GM23248 (cell line): ENCODE data around the gene PAFAH1B1. TPM values are rescaled to one million over a fixed set of nuclear protein-coding genes. Genes with fewer than 3 reads are reported as not detected.

ENCODE experiments used
- DNase-seq: peaks from one replicate; pipeline ENCODE4 v3.0.0-alpha.2; 2015
- H2AFZ ChIP-seq: fragments of 200-600 bp; sonication (generic); 2 replicates; pipeline ENCODE4 v1.6.1; 2016; ENCODE audit warnings: antibody characterized with exemption
- H3F3A ChIP-seq: fragments of 200-600 bp; sonication (generic); 2 replicates; pipeline ENCODE4 v1.6.1; 2016; ENCODE audit warnings: mild to moderate bottlenecking, antibody characterized with exemption, mixed run types; ENCODE audit not compliant: insufficient read depth
- H3K27ac ChIP-seq: fragments of 200-600 bp; sonication (generic); 2 replicates; pipeline ENCODE4 v1.5.1; 2016; ENCODE audit warnings: mild to moderate bottlenecking
- H3K27me3 ChIP-seq: fragments of 200-600 bp; sonication (generic); replicated peaks from 2 replicates; pipeline ENCODE4 v1.6.1; 2016; ENCODE audit warnings: mild to moderate bottlenecking; ENCODE audit not compliant: insufficient read depth
- H3K36me3 ChIP-seq: fragments of 200-600 bp; sonication (generic); 2 replicates; pipeline ENCODE4 v1.6.1; 2016; ENCODE audit warnings: low read depth, mild to moderate bottlenecking
- H3K4me1 ChIP-seq: fragments of 200-600 bp; sonication (generic); 2 replicates; pipeline ENCODE4 v1.6.1; 2016; ENCODE audit warnings: mild to moderate bottlenecking; ENCODE audit not compliant: insufficient read depth
- H3K4me2 ChIP-seq: fragments of 200-600 bp; sonication (generic); one replicate; pipeline ENCODE4 v1.6.1; 2016; ENCODE audit warnings: mild to moderate bottlenecking; ENCODE audit not compliant: unreplicated experiment
- H3K4me3 ChIP-seq: fragments of 200-600 bp; sonication (generic); 2 replicates; pipeline ENCODE4 v1.5.1; 2016; ENCODE audit warnings: mild to moderate bottlenecking
- H3K79me2 ChIP-seq: fragments of 200-600 bp; sonication (generic); 2 replicates; pipeline ENCODE4 v1.6.1; 2016; ENCODE audit warnings: mild to moderate bottlenecking; ENCODE audit not compliant: insufficient read depth
- H3K9ac ChIP-seq: fragments of 200-600 bp; sonication (generic); 2 replicates; pipeline ENCODE4 v1.6.1; 2016; ENCODE audit warnings: mild to moderate bottlenecking
- H3K9me2 ChIP-seq: fragments of 200-600 bp; sonication (generic); 2 replicates; pipeline ENCODE4 v1.6.1; 2016; ENCODE audit warnings: mixed run types, mild to moderate bottlenecking, moderate library complexity; ENCODE audit not compliant: insufficient read depth
- H3K9me3 ChIP-seq: fragments of 200-600 bp; sonication (generic); one replicate; pipeline ENCODE4 v1.6.1; 2017; ENCODE audit warnings: low read depth
- H4K20me1 ChIP-seq: fragments of 200-600 bp; sonication (generic); 2 replicates; pipeline ENCODE4 v1.6.0; 2016; ENCODE audit not compliant: insufficient read depth
- EZH2 ChIP-seq: fragments of 200-600 bp; sonication (generic); IDR thresholded peaks from 2 replicates; pipeline ENCODE4 v1.6.1; 2018; ENCODE audit warnings: antibody characterized with exemption, mild to moderate bottlenecking; ENCODE audit not compliant: insufficient read depth, poor library complexity, severe bottlenecking
- EZH2phosphoT487 ChIP-seq: fragments of 200-600 bp; sonication (generic); IDR thresholded peaks from 2 replicates; pipeline ENCODE4 v1.6.1; 2018; ENCODE audit warnings: antibody characterized with exemption, moderate library complexity, mild to moderate bottlenecking, low read depth; ENCODE audit not compliant: insufficient read depth
- WGBS, 2 experiments: methylation state at CpG; one replicate each; pipeline ENCODE4 v1.1.6; 2015 to 2017; ENCODE audit warnings: low lambda C conversion rate in 2 of 2, low coverage in 1 of 2; ENCODE audit errors: missing lambda C conversion rate in 2 of 2; 5-methylcytosine and 5-hydroxymethylcytosine counted together
- in situ Hi-C: fragments of 300-500 bp; cut with MboI; formaldehyde crosslinking; loops from 2 replicates; pipeline ENCODE4 v1.15.0; 2020
- polyA plus RNA-seq: library from polyadenylated mRNA; unstranded; fragments of >200 nt; fragmentation: Nextera tagmentation; extraction: Ambion mirVana; gene quantifications from 2 replicates; pipeline ENCODE4 v1.2.1, GENCODE V29; 2016
- total RNA-seq: library from RNA; depleted of rRNA; stranded (reverse); fragments of >200 nt; shearing (Covaris generic); gene quantifications from 2 replicates; pipeline ENCODE4 v1.2.3, GENCODE V29; 2014

Gene PAFAH1B1
- total and polyA plus RNA-seq, 2 experiments from 2014 or later, result 32.5 to 88.7 TPM

DNA sequence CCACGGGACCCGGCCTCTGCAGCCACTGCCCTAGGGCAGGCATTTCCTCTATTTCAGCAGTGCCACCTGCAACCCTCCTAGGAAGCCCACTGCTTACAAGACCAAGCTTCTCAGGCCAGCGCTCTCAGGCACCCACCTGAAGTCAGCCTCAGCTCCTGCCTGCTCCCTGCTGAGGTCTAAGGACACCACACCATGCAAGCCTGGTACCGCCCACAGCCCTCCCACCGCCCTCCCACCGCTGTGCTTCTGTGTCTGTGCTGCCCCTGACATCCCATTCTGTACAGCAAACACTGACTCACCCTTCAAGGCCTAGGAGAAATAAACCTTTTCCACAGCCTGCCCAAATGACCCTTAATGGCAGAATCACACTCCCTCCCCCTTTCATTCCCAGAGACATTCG, 111.8 kb downstream of the PAFAH1B1 start:
- Histone ChIP-seq H3K4me2 (no peak overlapping the region), H3F3A (no peaks in the 10 kb centered on the region), H2AFZ (no peak overlapping the region), H4K20me1 (no peaks in the 10 kb centered on the region), H3K9me2 (no peaks in the 10 kb centered on the region), H3K4me3 (no peak overlapping the region), H3K27ac (no peak overlapping the region), H3K4me1 (peaks cover 11% of the 10 kb centered on the region), H3K9me3 (no peaks in the 10 kb centered on the region), H3K27me3 (no peaks in the 10 kb centered on the region), H3K36me3 (no peaks in the 10 kb centered on the region), H3K79me2 (peaks cover 59% of the 10 kb centered on the region), H3K9ac (no peak overlapping the region)
- no peak for TF ChIP-seq EZH2
- no peak for TF ChIP-seq EZH2phosphoT487
- DNase-seq, result peak; percentile 32
- WGBS, 2 experiments, result 92 to 93% methylated on average over 7 of the region's 7 CpGs
- in situ Hi-C loops, result no loop called here

DNA sequence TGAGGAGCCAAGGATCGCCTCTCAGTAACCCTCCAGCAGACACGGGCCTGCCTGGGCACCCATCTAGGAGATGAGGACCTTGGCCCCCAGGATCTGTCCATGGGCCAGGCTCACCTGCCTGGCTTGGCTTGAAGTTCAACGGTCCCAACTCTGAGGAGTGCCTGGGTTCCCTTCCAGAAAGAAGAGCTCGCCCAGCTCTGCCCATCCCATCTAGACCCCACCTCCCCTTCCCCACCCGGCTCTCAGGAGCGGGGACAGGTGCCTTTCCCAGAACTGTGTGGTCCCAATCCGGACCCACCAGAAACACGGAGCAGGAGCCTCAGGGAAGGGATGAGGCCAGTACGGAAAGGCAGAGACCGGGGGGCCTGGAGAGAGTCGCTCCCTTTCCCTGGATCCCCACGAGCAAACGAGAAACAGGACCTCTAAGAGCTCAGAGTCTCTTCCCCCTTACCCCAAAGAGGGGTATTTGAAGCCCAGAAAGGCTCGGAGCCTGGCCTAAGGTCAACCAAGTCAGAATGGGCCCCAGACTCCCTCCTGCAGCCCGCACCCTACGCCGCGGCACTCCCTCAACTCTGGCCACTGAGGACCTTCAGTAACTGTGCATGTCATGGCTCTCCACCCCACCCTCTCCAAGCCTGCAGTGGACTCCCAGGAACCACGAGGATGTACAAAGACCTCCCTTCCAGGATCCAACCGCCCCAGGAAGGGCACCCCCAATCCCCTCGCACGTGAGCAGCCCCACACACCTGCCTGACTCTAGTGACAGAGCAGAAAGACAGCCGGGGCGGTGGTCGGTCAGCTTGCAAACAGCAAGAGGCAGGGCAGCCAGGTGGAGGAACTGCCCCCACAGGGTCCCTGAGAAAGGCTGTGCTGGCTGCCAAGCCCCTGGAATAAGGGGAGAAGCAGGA, 112.7 kb downstream of the PAFAH1B1 start:
- no peaks in the 10 kb centered on the region for H3K36me3 ChIP-seq
- no peak overlapping the region for H3K4me2 ChIP-seq
- H3K9ac ChIP-seq, result no peak overlapping the region
- no peaks in the 10 kb centered on the region for H4K20me1 ChIP-seq
- 92 to 94% methylated on average over 21 to 25 of the region's 25 CpGs for WGBS, 2 experiments
- H3K9me3 ChIP-seq, result no peaks in the 10 kb centered on the region
- no peaks in the 10 kb centered on the region for H3K27me3 ChIP-seq
- no peak overlapping the region for H3K4me3 ChIP-seq
- no peaks in the 10 kb centered on the region for H3K9me2 ChIP-seq
- in situ Hi-C loops, result no loop called here
- DNase-seq, result no peak
- peaks cover 13% of the 10 kb centered on the region for H3K4me1 ChIP-seq
- peaks cover 68% of the 10 kb centered on the region for H3K79me2 ChIP-seq
- no peak for TF ChIP-seq EZH2phosphoT487
- no peak for TF ChIP-seq EZH2
- no peaks in the 10 kb centered on the region for H3F3A ChIP-seq
- no peak overlapping the region for H2AFZ ChIP-seq
- no peak overlapping the region for H3K27ac ChIP-seq

- H3K36me3 ChIP-seq, result no peaks in the 10 kb centered on the region
- TF ChIP-seq EZH2phosphoT487, result no peak
- no peak overlapping the region for H3K4me3 ChIP-seq
- no peaks in the 10 kb centered on the region for H3K9me2 ChIP-seq
- no peak overlapping the region for H3K9ac ChIP-seq
- H3K4me2 ChIP-seq, result no peak overlapping the region
- H3K27me3 ChIP-seq, result no peaks in the 10 kb centered on the region
- 77 to 81% methylated on average over 17 to 21 of the region's 21 CpGs for WGBS, 2 experiments
- H3K79me2 ChIP-seq, result peaks cover 69% of the 10 kb centered on the region
- no peaks in the 10 kb centered on the region for H4K20me1 ChIP-seq
- no peak for DNase-seq
- peaks cover 13% of the 10 kb centered on the region for H3K4me1 ChIP-seq
- H3K9me3 ChIP-seq, result no peaks in the 10 kb centered on the region
- no peak overlapping the region for H3K27ac ChIP-seq
- H3F3A ChIP-seq, result no peaks in the 10 kb centered on the region
- no peak overlapping the region for H2AFZ ChIP-seq
- in situ Hi-C loops, result no loop called here
These were observed 113.6 kb downstream of the PAFAH1B1 start for GRCh38 chr17:2706911-2707510.

GRCh38 chr17:2707721-2708584, 114.5 kb downstream of the PAFAH1B1 start:
- DNase-seq, result peak; percentile 40
- Histone ChIP-seq H3K4me2 (no peak overlapping the region), H3K9me3 (no peaks in the 10 kb centered on the region), H3K79me2 (peaks cover 69% of the 10 kb centered on the region), H4K20me1 (no peaks in the 10 kb centered on the region), H3K9ac (no peak overlapping the region), H3K9me2 (no peaks in the 10 kb centered on the region), H3K27ac (no peak overlapping the region), H3K4me3 (no peak overlapping the region), H3K36me3 (no peaks in the 10 kb centered on the region), H3F3A (no peaks in the 10 kb centered on the region), H3K4me1 (peaks cover 19% of the 10 kb centered on the region), H2AFZ (no peak overlapping the region), H3K27me3 (no peaks in the 10 kb centered on the region)
- 66 to 74% methylated on average over 9 to 13 of the region's 13 CpGs for WGBS, 2 experiments
- TF ChIP-seq EZH2 (no peak), EZH2phosphoT487 (no peak)
- in situ Hi-C loops, result no loop called here
